Measurements from ENCODE around the gene FOXO3. TPM values are rescaled to one million over a fixed set of nuclear protein-coding genes. Genes with fewer than 3 reads are reported as not detected.
A peak's percentile ranks its signal among the peaks of the same experiment; 100 is the strongest.

FOXO3 gene
- total RNA-seq, 4 donors from 2014 or later = 34.3 to 61.1 (median 49.7) TPM

DNA sequence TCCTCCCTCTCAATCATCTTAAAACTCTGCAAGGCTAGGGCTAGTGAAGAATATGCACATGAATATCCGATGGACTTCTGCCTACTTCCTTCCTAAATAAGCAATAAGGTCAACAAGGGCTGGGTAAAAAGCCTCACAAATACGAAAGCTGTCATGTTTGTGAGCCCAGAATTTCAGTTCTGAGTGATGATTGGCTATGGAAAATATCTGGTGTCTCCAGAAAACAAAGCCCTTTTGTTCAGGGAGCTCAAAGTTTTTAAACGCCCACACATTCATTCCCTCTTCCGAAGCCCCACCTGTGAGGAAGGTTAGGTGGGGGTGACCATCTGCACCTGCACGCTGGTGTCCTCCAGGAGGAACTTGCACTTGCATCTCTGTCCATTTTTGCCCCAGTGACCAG, 160.6 kb downstream of the FOXO3 start:
- Histone ChIP-seq H3K36me3 (no peaks in the 10 kb centered on the region), H3K27ac (no peak overlapping the region), H3K27me3 (no peaks in the 10 kb centered on the region), H3K9me3 (no peaks in the 10 kb centered on the region), H3K4me1 (no peaks in the 10 kb centered on the region), H3K4me3 (no peak overlapping the region)
- no peak for DNase-seq
- TF ChIP-seq, protein P1, sequence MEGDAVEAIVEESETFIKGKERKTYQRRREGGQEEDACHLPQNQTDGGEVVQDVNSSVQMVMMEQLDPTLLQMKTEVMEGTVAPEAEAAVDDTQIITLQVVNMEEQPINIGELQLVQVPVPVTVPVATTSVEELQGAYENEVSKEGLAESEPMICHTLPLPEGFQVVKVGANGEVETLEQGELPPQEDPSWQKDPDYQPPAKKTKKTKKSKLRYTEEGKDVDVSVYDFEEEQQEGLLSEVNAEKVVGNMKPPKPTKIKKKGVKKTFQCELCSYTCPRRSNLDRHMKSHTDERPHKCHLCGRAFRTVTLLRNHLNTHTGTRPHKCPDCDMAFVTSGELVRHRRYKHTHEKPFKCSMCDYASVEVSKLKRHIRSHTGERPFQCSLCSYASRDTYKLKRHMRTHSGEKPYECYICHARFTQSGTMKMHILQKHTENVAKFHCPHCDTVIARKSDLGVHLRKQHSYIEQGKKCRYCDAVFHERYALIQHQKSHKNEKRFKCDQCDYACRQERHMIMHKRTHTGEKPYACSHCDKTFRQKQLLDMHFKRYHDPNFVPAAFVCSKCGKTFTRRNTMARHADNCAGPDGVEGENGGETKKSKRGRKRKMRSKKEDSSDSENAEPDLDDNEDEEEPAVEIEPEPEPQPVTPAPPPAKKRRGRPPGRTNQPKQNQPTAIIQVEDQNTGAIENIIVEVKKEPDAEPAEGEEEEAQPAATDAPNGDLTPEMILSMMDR (IDR thresholded peaks at IDR 0.05) = no peak
- TF ChIP-seq POLR2A (IDR thresholded peaks at IDR 0.05) = no peak

DNA sequence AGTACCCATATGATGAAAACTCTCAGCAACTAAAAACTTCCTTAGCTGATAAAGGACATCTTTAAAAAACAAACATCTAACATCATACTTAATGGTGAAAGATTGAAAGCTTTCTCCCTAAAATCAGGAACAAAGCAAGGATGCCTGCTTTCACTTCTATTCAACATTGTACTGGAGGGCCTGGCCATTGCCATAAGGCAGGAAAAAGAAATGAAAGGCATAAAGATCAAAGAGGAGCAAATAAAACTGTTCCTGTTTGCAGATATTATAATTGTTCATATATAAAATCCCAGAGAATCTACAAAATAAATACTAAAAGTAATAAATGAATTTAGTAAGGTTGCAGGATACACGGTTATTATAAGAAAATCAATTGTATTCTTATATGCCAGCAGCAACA, 162.9 kb downstream of the FOXO3 start:
- H3K27ac ChIP-seq = no peak overlapping the region
- DNase-seq = no peak

GRCh38 chr6:108726726-108727339, 166.1 kb downstream of the FOXO3 start:
- TF ChIP-seq, protein P1 (IDR thresholded peaks at IDR 0.05) = no peak
- no peak for TF ChIP-seq POLR2A (IDR thresholded peaks at IDR 0.05)
- Histone ChIP-seq H3K36me3 (no peaks in the 10 kb centered on the region), H3K9me3 (no peaks in the 10 kb centered on the region), H3K4me3 (no peak overlapping the region), H3K27ac (no peak overlapping the region), H3K27me3 (no peaks in the 10 kb centered on the region), H3K4me1 (no peaks in the 10 kb centered on the region)
- peak in 1 of 3 donors; percentile 5 for DNase-seq

More for the DNA sequence above, 162.9 kb downstream of the FOXO3 start:
- Histone ChIP-seq H3K4me1 (no peaks in the 10 kb centered on the region), H3K36me3 (no peaks in the 10 kb centered on the region), H3K27me3 (no peaks in the 10 kb centered on the region), H3K9me3 (no peaks in the 10 kb centered on the region), H3K4me3 (no peak overlapping the region)
- TF ChIP-seq, protein P1 (IDR thresholded peaks at IDR 0.05) = no peak
- no peak for TF ChIP-seq POLR2A (IDR thresholded peaks at IDR 0.05)

DNA sequence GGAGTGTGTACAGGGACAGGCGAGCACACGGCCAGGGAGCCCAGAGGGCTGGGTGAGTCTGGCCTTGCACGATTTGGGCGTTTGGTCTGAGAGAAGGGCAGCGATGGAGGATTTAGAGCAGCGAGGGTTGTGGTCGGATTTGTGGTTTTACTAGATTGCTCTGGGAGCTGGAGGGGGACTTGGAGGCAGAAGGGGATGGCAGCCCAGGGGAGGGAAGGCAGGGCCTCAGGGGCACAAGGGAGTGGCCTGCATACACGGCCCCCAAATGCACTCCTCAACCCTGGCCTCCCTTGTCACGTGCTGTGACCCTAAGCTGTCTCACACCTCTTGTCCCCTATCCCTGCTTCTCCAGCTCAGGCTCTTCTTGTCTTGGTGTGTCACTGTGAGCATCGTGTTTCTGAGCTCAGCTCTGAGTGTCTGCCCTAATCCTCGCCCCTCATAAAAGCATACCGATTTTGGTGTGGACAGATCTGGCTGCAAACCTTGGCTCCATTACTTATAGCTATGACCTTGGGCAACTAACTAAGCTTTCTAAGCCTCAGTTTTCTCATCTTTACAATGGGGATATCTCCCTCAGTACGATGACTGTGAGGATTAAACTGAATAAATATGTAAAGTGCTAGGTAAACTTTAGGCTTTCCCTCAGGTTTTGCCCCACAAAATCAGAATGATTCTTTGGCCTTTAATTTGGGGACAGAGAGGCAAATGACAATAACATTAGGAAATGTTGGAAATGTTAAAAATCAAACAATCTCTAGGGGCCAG, 167.4 kb downstream of the FOXO3 start:
- H3K4me3 ChIP-seq = no peak overlapping the region
- H3K27ac ChIP-seq = no peak overlapping the region
- DNase-seq = peak in 1 of 3 donors; percentile 25
- no peaks in the 10 kb centered on the region for H3K9me3 ChIP-seq
- TF ChIP-seq, protein P1 (IDR thresholded peaks at IDR 0.05) = no peak
- no peak for TF ChIP-seq POLR2A (IDR thresholded peaks at IDR 0.05)
- H3K4me1 ChIP-seq = peaks cover 0 to 4% (median 0%) of the 10 kb centered on the region in 4 donors
- no peaks in the 10 kb centered on the region for H3K27me3 ChIP-seq
- no peaks in the 10 kb centered on the region for H3K36me3 ChIP-seq

DNA sequence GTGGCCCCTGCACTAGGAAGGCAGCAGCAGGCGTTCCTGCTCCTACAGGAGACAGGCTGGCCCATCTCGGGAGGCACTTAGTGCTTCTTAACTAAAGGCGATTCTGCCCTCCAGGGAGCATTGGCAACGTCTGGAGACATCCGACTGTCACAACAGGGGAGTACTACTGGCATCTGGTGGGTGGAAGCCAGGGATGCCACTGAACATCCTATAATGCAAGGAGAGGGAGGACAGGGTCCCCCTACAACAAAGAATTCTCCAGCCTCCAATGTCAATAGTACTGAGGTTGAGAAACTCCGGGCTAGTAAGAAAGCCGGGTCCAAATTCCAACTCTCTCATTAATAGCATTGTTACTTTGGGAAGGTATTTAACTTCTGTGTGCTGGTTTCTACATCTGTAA, 168.1 kb downstream of the FOXO3 start:
- no peak overlapping the region for H3K27ac ChIP-seq
- H3K36me3 ChIP-seq = no peaks in the 10 kb centered on the region
- TF ChIP-seq, protein P1 (IDR thresholded peaks at IDR 0.05) = no peak
- no peak for TF ChIP-seq POLR2A (IDR thresholded peaks at IDR 0.05)
- no peak overlapping the region for H3K4me3 ChIP-seq
- no peaks in the 10 kb centered on the region for H3K27me3 ChIP-seq
- H3K9me3 ChIP-seq = no peaks in the 10 kb centered on the region
- peaks cover 0 to 7% (median 3%) of the 10 kb centered on the region in 4 donors for H3K4me1 ChIP-seq
- no peak for DNase-seq
